ENCODE measurements around the gene TLR2. TPM values are rescaled to one million over a fixed set of nuclear protein-coding genes. Genes with fewer than 3 reads are reported as not detected.
"Not testable (repeated sequence)": the region's sequence is repeated elsewhere in the genome, so short reads cannot be mapped to it uniquely, and the experiment has no call there.

The TLR2 gene
- total RNA-seq, 1 donor from 2014 or later = 0.22 TPM

DNA sequence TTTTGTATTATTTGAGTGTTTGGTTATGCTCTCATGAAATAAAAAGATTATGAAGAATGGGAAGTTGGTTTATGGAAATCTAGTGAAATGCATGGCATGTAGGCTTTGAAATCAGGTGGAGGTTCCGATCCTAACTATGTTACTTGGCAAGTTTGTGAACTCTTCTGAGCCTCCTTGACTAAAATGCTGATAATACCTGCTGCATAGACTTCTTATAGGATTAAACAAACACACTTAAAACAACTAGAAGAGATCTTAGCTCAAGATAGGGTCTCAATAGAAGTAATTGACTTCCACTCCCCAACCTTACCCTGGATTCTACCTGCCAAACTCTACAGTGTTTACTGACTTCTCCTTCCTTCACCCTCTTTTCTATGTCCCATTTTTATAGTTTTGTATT is 22.2 kb upstream of the TLR2 start:
- no peaks in the 10 kb centered on the region for H3F3A ChIP-seq (ENCODE audit: low read depth)
- H3K27ac Mint-ChIP-seq = no peak overlapping the region
- no peaks in the 10 kb centered on the region for H3K79me2 ChIP-seq (ENCODE audit: low read depth)
- no peak overlapping the region for H3K4me3 ChIP-seq
- H3K9me3 ChIP-seq (ENCODE audit: low read depth) = no peaks in the 10 kb centered on the region
- no peak overlapping the region for H3K27ac ChIP-seq
- H3K4me1 Mint-ChIP-seq = no peaks in the 10 kb centered on the region
- no peaks in the 10 kb centered on the region for H3K4me1 ChIP-seq
- no peak overlapping the region for H3K4me3 Mint-ChIP-seq
- peaks cover 3% of the 10 kb centered on the region for H3K36me3 Mint-ChIP-seq
- no peak for DNase-seq (ENCODE audit: low spot score)
- no peak overlapping the region for H3K9ac ChIP-seq
- H2AFZ ChIP-seq (replicated peaks) = no peak overlapping the region
- H4K20me1 ChIP-seq (ENCODE audit: low read depth) = no peaks in the 10 kb centered on the region
- H3K4me2 ChIP-seq = no peak overlapping the region
- peaks cover 17% of the 10 kb centered on the region for H3K9me3 Mint-ChIP-seq
- no peaks in the 10 kb centered on the region for H3K36me3 ChIP-seq
- H3K27me3 ChIP-seq = no peaks in the 10 kb centered on the region
- H3K27me3 Mint-ChIP-seq (ENCODE audit: insufficient read depth, low read depth) = peaks cover 10% of the 10 kb centered on the region
- TF ChIP-seq EZH2phosphoT487 (IDR thresholded peaks at IDR 0.05) (no peak), EZH2 (IDR thresholded peaks at IDR 0.05) (no peak)
- TF ChIP-seq, protein P1, sequence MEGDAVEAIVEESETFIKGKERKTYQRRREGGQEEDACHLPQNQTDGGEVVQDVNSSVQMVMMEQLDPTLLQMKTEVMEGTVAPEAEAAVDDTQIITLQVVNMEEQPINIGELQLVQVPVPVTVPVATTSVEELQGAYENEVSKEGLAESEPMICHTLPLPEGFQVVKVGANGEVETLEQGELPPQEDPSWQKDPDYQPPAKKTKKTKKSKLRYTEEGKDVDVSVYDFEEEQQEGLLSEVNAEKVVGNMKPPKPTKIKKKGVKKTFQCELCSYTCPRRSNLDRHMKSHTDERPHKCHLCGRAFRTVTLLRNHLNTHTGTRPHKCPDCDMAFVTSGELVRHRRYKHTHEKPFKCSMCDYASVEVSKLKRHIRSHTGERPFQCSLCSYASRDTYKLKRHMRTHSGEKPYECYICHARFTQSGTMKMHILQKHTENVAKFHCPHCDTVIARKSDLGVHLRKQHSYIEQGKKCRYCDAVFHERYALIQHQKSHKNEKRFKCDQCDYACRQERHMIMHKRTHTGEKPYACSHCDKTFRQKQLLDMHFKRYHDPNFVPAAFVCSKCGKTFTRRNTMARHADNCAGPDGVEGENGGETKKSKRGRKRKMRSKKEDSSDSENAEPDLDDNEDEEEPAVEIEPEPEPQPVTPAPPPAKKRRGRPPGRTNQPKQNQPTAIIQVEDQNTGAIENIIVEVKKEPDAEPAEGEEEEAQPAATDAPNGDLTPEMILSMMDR (IDR thresholded peaks at IDR 0.05) = no peak

DNA sequence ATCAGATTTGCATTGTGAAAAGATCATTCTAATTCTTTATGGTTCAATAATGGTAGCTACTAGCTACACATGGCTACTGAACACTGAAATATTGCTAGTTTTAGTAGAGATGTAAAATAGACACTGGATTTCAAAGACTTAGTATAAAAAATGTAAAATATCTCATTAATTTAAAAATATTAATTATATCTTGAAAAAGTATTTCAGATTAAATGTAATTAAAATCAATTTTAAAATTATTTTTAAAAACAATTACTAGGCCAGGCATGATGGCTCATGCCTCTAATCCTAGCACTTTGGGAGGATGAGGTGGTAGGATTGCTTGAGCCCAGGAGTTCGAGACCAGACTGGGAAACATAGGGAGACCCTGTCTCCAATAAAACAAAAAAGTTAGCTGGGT is 20.4 kb upstream of the TLR2 start:
- Histone ChIP-seq H4K20me1 (ENCODE audit: low read depth) (no peaks in the 10 kb centered on the region), H3F3A (ENCODE audit: low read depth) (no peaks in the 10 kb centered on the region), H2AFZ (replicated peaks) (no peak overlapping the region), H3K9ac (no peak overlapping the region), H3K36me3 (no peaks in the 10 kb centered on the region), H3K4me3 (no peak overlapping the region), H3K27me3 (no peaks in the 10 kb centered on the region), H3K4me2 (no peak overlapping the region), H3K27ac (no peak overlapping the region), H3K9me3 (ENCODE audit: low read depth) (no peaks in the 10 kb centered on the region), H3K79me2 (ENCODE audit: low read depth) (no peaks in the 10 kb centered on the region), H3K4me1 (no peaks in the 10 kb centered on the region)
- Mint-ChIP-seq H3K4me1 (no peaks in the 10 kb centered on the region), H3K27ac (no peak overlapping the region), H3K9me3 (peaks cover 17% of the 10 kb centered on the region), H3K4me3 (no peak overlapping the region), H3K27me3 (ENCODE audit: insufficient read depth, low read depth) (peaks cover 10% of the 10 kb centered on the region), H3K36me3 (peaks cover 3% of the 10 kb centered on the region)
- TF ChIP-seq, protein P1 (IDR thresholded peaks at IDR 0.05) = no peak
- no peak for TF ChIP-seq EZH2 (IDR thresholded peaks at IDR 0.05)
- no peak for TF ChIP-seq EZH2phosphoT487 (IDR thresholded peaks at IDR 0.05)
- DNase-seq (ENCODE audit: low spot score) = no peak

DNA sequence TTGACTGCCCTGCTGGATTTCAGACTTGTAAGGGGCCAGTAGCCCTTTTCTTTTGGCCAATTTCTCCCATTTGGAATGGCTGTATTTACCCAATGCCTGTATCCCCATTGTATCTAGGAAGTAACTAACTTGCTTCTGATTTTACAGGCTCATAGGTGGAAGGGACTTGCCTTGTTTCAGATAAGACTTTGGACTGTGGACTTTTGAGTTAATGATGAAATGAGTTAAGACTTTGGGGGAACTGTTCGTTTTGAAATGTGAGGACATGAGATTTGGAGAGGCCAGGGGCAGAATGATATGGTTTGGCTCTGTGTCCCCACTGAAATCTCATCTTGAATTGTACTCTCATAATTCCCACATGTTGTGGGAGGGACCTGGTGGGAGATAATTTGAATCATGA is 17.6 kb upstream of the TLR2 start:
- not testable (repeated sequence) for H3K9ac ChIP-seq; DNase-seq (ENCODE audit: low spot score); H3K4me3 Mint-ChIP-seq; H3K27ac ChIP-seq; H3K79me2 ChIP-seq (ENCODE audit: low read depth); H4K20me1 ChIP-seq (ENCODE audit: low read depth); H3K4me1 ChIP-seq; H3K27me3 ChIP-seq; H2AFZ ChIP-seq (replicated peaks); H3K4me3 ChIP-seq; H3K4me1 Mint-ChIP-seq; H3F3A ChIP-seq (ENCODE audit: low read depth); H3K9me3 ChIP-seq (ENCODE audit: low read depth); H3K36me3 ChIP-seq; H3K27ac Mint-ChIP-seq; H3K36me3 Mint-ChIP-seq; H3K4me2 ChIP-seq
- Mint-ChIP-seq H3K9me3 (peaks cover 17% of the 10 kb centered on the region), H3K27me3 (ENCODE audit: insufficient read depth, low read depth) (peaks cover 14% of the 10 kb centered on the region)

DNA sequence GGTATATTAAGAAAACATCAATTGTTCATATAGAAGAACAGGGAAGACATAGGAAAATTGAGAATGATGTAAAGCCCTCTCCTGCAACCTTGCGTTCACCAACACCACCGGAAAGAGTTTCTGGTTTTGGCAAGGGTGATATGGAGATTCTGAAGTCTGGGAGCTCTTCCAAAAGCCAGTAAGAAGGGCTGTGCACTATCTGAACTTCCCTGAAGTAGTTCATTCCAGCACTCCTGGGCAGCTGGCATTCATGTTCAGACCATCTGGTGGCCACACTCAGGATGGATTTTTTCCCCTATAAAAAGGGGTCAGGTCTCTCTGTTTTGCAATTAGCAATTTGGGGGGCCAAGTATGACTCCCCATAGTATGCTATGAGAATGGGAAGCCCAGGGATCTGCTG is 15.4 kb upstream of the TLR2 start:
- Mint-ChIP-seq H3K4me3 (no peak overlapping the region), H3K9me3 (peaks cover 11% of the 10 kb centered on the region), H3K36me3 (no peaks in the 10 kb centered on the region), H3K27ac (no peak overlapping the region), H3K27me3 (ENCODE audit: insufficient read depth, low read depth) (peaks cover 7% of the 10 kb centered on the region), H3K4me1 (no peaks in the 10 kb centered on the region)
- Histone ChIP-seq H3F3A (ENCODE audit: low read depth) (no peaks in the 10 kb centered on the region), H3K27ac (no peak overlapping the region), H3K4me2 (no peak overlapping the region), H3K9ac (no peak overlapping the region), H2AFZ (replicated peaks) (no peak overlapping the region), H3K4me1 (no peaks in the 10 kb centered on the region), H4K20me1 (ENCODE audit: low read depth) (no peaks in the 10 kb centered on the region), H3K4me3 (no peak overlapping the region), H3K27me3 (no peaks in the 10 kb centered on the region), H3K9me3 (ENCODE audit: low read depth) (no peaks in the 10 kb centered on the region), H3K79me2 (ENCODE audit: low read depth) (no peaks in the 10 kb centered on the region), H3K36me3 (no peaks in the 10 kb centered on the region)
- TF ChIP-seq EZH2phosphoT487 (IDR thresholded peaks at IDR 0.05) (no peak), EZH2 (IDR thresholded peaks at IDR 0.05) (no peak)
- TF ChIP-seq, protein P1 (IDR thresholded peaks at IDR 0.05) = no peak
- no peak for DNase-seq (ENCODE audit: low spot score)
